ENCODE results near the gene INPP5E.

The INPP5E gene

GRCh38 chr9:136439481-136440408 is at the start of gene INPP5E:
Gene INPP5E (minus strand): TSS chr9:136439845. CDS start chr9:136439419, 426 bp downstream.
- DNase-seq, result peak in 50 of 58 donors; percentile 5 to 68 (median 42)

- DNase-seq, result peak in 43 of 58 donors; percentile 6 to 76 (median 37)
Measured at GRCh38 chr9:136488247-136489214, 48.9 kb upstream of the INPP5E start.

- no peak for DNase-seq
Measured at GRCh38 chr9:136487672-136488071, 48.0 kb upstream of the INPP5E start.

GRCh38 chr9:136486823-136487620 is 47.4 kb upstream of the INPP5E start:
- no peak for DNase-seq

GRCh38 chr9:136486131-136486530 is 46.5 kb upstream of the INPP5E start:
- no peak for DNase-seq

- peak in 54 of 58 donors; percentile 18 to 83 (median 64) for DNase-seq
Measured at GRCh38 chr9:136485049-136486045, 45.7 kb upstream of the INPP5E start.

- DNase-seq, result peak in 4 of 58 donors; percentile 40 to 73 (median 60)
Measured at GRCh38 chr9:136484153-136485048, 44.8 kb upstream of the INPP5E start.

- DNase-seq, result peak in 57 of 58 donors; percentile 65 to 98 (median 92)
Measured at GRCh38 chr9:136483589-136484152, 44.0 kb upstream of the INPP5E start.

- DNase-seq, result peak; percentile 92 to 100 (median 100)
Measured at GRCh38 chr9:136482793-136483588, 43.3 kb upstream of the INPP5E start, which contains the start of gene SEC16A. Gene SEC16A (minus strand): TSS chr9:136483040. CDS start chr9:136477615, 5,425 bp downstream.

- DNase-seq, result peak in 1 of 58 donors; percentile 48
Measured at GRCh38 chr9:136482046-136482792, 42.6 kb upstream of the INPP5E start.

GRCh38 chr9:136481558-136481957 is 41.9 kb upstream of the INPP5E start:
- DNase-seq, result no peak

GRCh38 chr9:136476369-136477150 is 36.9 kb upstream of the INPP5E start:
- DNase-seq, result no peak

GRCh38 chr9:136474974-136475865 is 35.6 kb upstream of the INPP5E start:
- peak in 1 of 58 donors; percentile 18 for DNase-seq

GRCh38 chr9:136474021-136474640 is 34.5 kb upstream of the INPP5E start:
- DNase-seq, result no peak

All from anterior cingulate cortex (tissue), 58 donors.